HepG2 (cell line): ENCODE data around the gene SEMA3B. TPM values are rescaled to one million over a fixed set of nuclear protein-coding genes. Genes with fewer than 3 reads are reported as not detected.

Source experiments
- ATAC-seq: fragments of 200-7000 bp; cut with Tn5 transposase; 3 replicates; pipeline ENCODE4 v1.9.1; 2020; ENCODE audit warnings: mild to moderate bottlenecking, moderate library complexity
- BruUV-seq: library from RNA; stranded (reverse); fragments of 400-500 nt; replicated peaks from 2 replicates; lab custom pipeline; 2021; lab: Mats Ljungman, UMichigan
- CTCF ChIA-PET: fragments of 300-600 bp; formaldehyde crosslinking; extraction: SDS; loops from one replicate; lab custom pipeline; 2021; ENCODE audit warnings: low total read pairs, inconsistent platforms, low intra/inter-chr PET ratio; lab: Yijun Ruan, JAX
- POLR2A ChIA-PET: fragments of 350-600 bp; sonication (Branson Sonifier 250); formaldehyde crosslinking; loops from one replicate; lab custom pipeline; 2020; ENCODE audit warnings: antibody characterized with exemption, inconsistent platforms; lab: Yijun Ruan, JAX
- DNase-seq: peaks from one replicate; pipeline ENCODE4 v3.0.0-alpha.2; 2015; ENCODE audit warnings: low spot score
- FAIRE-seq: peaks from 3 replicates; lab custom pipeline; 2011; peaks lifted over from hg19 to GRCh38; lab: Jason Lieb, UNC
- H2AFZ ChIP-seq: one replicate; pipeline ENCODE4 v1.6.1; 2011; ENCODE audit warnings: low read length, inconsistent platforms
- H3K27ac ChIP-seq: fragments of 300-600 bp; 3 replicates; pipeline ENCODE4 v1.8.0; 2011; ENCODE audit warnings: mixed run types, mild to moderate bottlenecking, mixed read lengths, low read length, inconsistent platforms; ENCODE audit not compliant: insufficient read depth; ENCODE audit errors: extremely low read length
- H3K27me3 ChIP-seq, 2 experiments: fragments of 200-600 bp in 1 of 2; 2 replicates in 1 of 2; 3 replicates in 1 of 2; pipeline versions ENCODE4 v1.6.0 to v1.8.0; 2011; ENCODE audit warnings: low read length in 2 of 2, mild to moderate bottlenecking in 2 of 2, moderate library complexity in 2 of 2, inconsistent platforms in 1 of 2; ENCODE audit not compliant: insufficient read depth in 2 of 2, control insufficient read depth in 1 of 2
- H3K36me3 ChIP-seq, 2 experiments: fragments of 200-600 bp in 1 of 2; replicated peaks in 1 of 2; 2 replicates in 1 of 2; 3 replicates in 1 of 2; pipeline versions ENCODE4 v1.5.1 to v1.8.0; 2011; ENCODE audit warnings: low read length in 2 of 2, inconsistent platforms in 1 of 2; ENCODE audit not compliant: insufficient read depth in 2 of 2, control insufficient read depth in 1 of 2
- H3K4me1 ChIP-seq: 2 replicates; pipeline ENCODE4 v1.5.1; 2012; ENCODE audit warnings: low read length, inconsistent platforms; ENCODE audit not compliant: insufficient read depth
- H3K4me2 ChIP-seq: 2 replicates; pipeline ENCODE4 v1.6.0; 2011; ENCODE audit warnings: low read depth, low read length, inconsistent platforms
- H3K4me3 ChIP-seq, 3 experiments: fragments of 200-600 bp in 1 of 3; sonication (generic), shearing (Covaris generic) in 1 of 3; replicated peaks in 1 of 3; 2 replicates each; pipeline ENCODE4 v1.5.1; 2011 to 2016; ENCODE audit warnings: low read length in 3 of 3, inconsistent platforms in 2 of 3, low read depth in 2 of 3, mild to moderate bottlenecking in 2 of 3, control low read depth in 1 of 3, mixed read lengths in 1 of 3; ENCODE audit not compliant: insufficient read depth in 1 of 3
- H3K79me2 ChIP-seq: one replicate; pipeline ENCODE4 v1.6.1; 2011; ENCODE audit warnings: low read length, inconsistent platforms; ENCODE audit not compliant: insufficient read depth
- H3K9ac ChIP-seq: 2 replicates; pipeline ENCODE4 v1.6.0; 2011; ENCODE audit warnings: mild to moderate bottlenecking, low read depth, low read length, inconsistent platforms; ENCODE audit not compliant: insufficient read depth
- H3K9me3 ChIP-seq: 2 replicates; pipeline ENCODE4 v1.5.1; 2012; ENCODE audit warnings: mild to moderate bottlenecking, low read length
- H4K20me1 ChIP-seq: 2 replicates; pipeline ENCODE4 v1.6.0; 2011; ENCODE audit warnings: inconsistent platforms, mild to moderate bottlenecking, low read length, moderate library complexity; ENCODE audit not compliant: insufficient read depth
- JUND ChIP-seq: sonication (generic); formaldehyde crosslinking; IDR thresholded peaks from 2 replicates; pipeline ENCODE4 v1.8.0; 2022; ENCODE audit warnings: mild to moderate bottlenecking, missing genetic modification reagents
- MAFF ChIP-seq: IDR thresholded peaks from 2 replicates; pipeline ENCODE4 v1.6.1; 2011; ENCODE audit warnings: low read depth, low read length, improper control_type of control experiment
- MTA3 ChIP-seq: sonication (generic); formaldehyde crosslinking; IDR thresholded peaks from 2 replicates; pipeline ENCODE4 v1.4.0; 2020; ENCODE audit warnings: missing genetic modification reagents
- NFATC3 ChIP-seq: sonication (generic); formaldehyde crosslinking; IDR thresholded peaks from 2 replicates; pipeline ENCODE4 v1.5.1; 2020; ENCODE audit warnings: mild to moderate bottlenecking, missing genetic modification reagents
- PLSCR1 ChIP-seq: sonication (generic); formaldehyde crosslinking; IDR thresholded peaks from 2 replicates; pipeline ENCODE4 v1.5.0; 2020; ENCODE audit warnings: missing genetic modification reagents, mild to moderate bottlenecking, borderline replicate concordance
- PREB ChIP-seq: sonication (generic); formaldehyde crosslinking; IDR thresholded peaks from 2 replicates; pipeline ENCODE4 v1.4.0; 2020; ENCODE audit warnings: missing genetic modification reagents
- SOX5 ChIP-seq: IDR thresholded peaks from 2 replicates; pipeline ENCODE4 v1.6.1; 2016; ENCODE audit warnings: borderline replicate concordance
- THYN1 ChIP-seq: sonication (generic); formaldehyde crosslinking; IDR thresholded peaks from 2 replicates; pipeline ENCODE4 v1.8.1; 2023; ENCODE audit warnings: low read depth, mild to moderate bottlenecking, moderate library complexity, missing genetic modification reagents, borderline replicate concordance
- ZNF557 ChIP-seq: sonication (generic); formaldehyde crosslinking; IDR thresholded peaks from 2 replicates; pipeline ENCODE4 v1.4.0; 2020; ENCODE audit warnings: missing genetic modification reagents
- ZNF749 ChIP-seq: sonication (generic); formaldehyde crosslinking; IDR thresholded peaks from 2 replicates; pipeline ENCODE4 v1.8.0; 2022; ENCODE audit warnings: mild to moderate bottlenecking, missing genetic modification reagents, moderate library complexity, borderline replicate concordance
- ZSCAN5A ChIP-seq: sonication (generic); formaldehyde crosslinking; IDR thresholded peaks from 2 replicates; pipeline ENCODE4 v1.8.0; 2022; ENCODE audit warnings: mild to moderate bottlenecking, missing genetic modification reagents, borderline replicate concordance
- WGBS: methylation state at CpG from one replicate; pipeline ENCODE4 v1.1.6; 2017; ENCODE audit warnings: low lambda C conversion rate; 5-methylcytosine and 5-hydroxymethylcytosine counted together
- in situ Hi-C: cut with HindIII; loops from 2 replicates; pipeline ENCODE4 v1.10.0; 2017; ENCODE audit warnings: low pct_unique_long_range_greater_than_20kb; ENCODE audit not compliant: extremely low pct_ligation_motif_present
- intact Hi-C: fragments of 100-400 bp; cut with micrococcal nuclease; formaldehyde crosslinking; loops from one replicate; pipeline ENCODE4 v1.10.0; 2022; ENCODE audit not compliant: unreplicated experiment
- polyA plus RNA-seq, 8 experiments: library from polyadenylated mRNA; depleted of rRNA in 3 of 8; stranded (reverse) in 7 of 8; unstranded in 1 of 8; fragments of >200 nt; fragmentation: Illumina TruSeq in 4 of 8; extraction: Trizol in 4 of 8; gene quantifications; 2 replicates each; pipeline versions ENCODE4 v1.2.1 to v1.2.3, GENCODE V29; 2011 to 2016; ENCODE audit warnings: low read depth in 4 of 8, missing spikeins in 1 of 8, mixed read lengths in 1 of 8; ENCODE audit not compliant: insufficient read depth in 1 of 8
- total RNA-seq, 5 experiments: library from RNA; depleted of rRNA; stranded (reverse); fragments of >200 nt; fragmentation: Illumina TruSeq; extraction: Trizol; gene quantifications; 2 replicates each; pipeline ENCODE4 v1.2.3, GENCODE V29; 2016; ENCODE audit warnings: low read depth in 1 of 5
- TF ChIP-seq, protein P1 (sequence below): sonication (generic); formaldehyde crosslinking; IDR thresholded peaks from 2 replicates; pipeline ENCODE4 v1.5.1; 2020; ENCODE audit warnings: missing genetic modification reagents, mild to moderate bottlenecking, borderline replicate concordance

Gene SEMA3B
- total and polyA plus RNA-seq, 2 of the 13 experiments (the other 11 are each of a cell fraction or from before 2014, with no cell fraction given): 93.2 to 158 TPM

- Histone ChIP-seq H3K36me3 (0 out of 5 replicates have a peak, but pooled peaks cover 0 to 2% of the 10 kb centered on the region in 2 experiments), H3K9me3 (no peaks in the 10 kb centered on the region), H3K27ac (no peak overlapping the region), H3K4me1 (peaks cover 40% of the 10 kb centered on the region), H3K9ac (no peak overlapping the region), H3K27me3 (no peaks in the 10 kb centered on the region), H3K4me2 (no peak overlapping the region), H3K79me2 (peaks cover 32% of the 10 kb centered on the region), H2AFZ (no peak overlapping the region), H4K20me1 (no peaks in the 10 kb centered on the region), H3K4me3 (no peak overlapping the region)
- DNase-seq: no peak
- TF ChIP-seq ZNF557: no peak
- TF ChIP-seq ZSCAN5A (CRISPR knock-in tag): no peak
- no peak for TF ChIP-seq MAFF
- no peak for TF ChIP-seq PREB (CRISPR knock-in tag)
- TF ChIP-seq ZNF749 (CRISPR knock-in tag): no peak
- TF ChIP-seq SOX5: no peak
- no peak for TF ChIP-seq JUND (CRISPR knock-in tag)
- TF ChIP-seq MTA3 (CRISPR knock-in tag): no peak
- no peak for TF ChIP-seq PLSCR1 (CRISPR knock-in tag)
- TF ChIP-seq NFATC3 (CRISPR knock-in tag): no peak
- TF ChIP-seq, protein P1, sequence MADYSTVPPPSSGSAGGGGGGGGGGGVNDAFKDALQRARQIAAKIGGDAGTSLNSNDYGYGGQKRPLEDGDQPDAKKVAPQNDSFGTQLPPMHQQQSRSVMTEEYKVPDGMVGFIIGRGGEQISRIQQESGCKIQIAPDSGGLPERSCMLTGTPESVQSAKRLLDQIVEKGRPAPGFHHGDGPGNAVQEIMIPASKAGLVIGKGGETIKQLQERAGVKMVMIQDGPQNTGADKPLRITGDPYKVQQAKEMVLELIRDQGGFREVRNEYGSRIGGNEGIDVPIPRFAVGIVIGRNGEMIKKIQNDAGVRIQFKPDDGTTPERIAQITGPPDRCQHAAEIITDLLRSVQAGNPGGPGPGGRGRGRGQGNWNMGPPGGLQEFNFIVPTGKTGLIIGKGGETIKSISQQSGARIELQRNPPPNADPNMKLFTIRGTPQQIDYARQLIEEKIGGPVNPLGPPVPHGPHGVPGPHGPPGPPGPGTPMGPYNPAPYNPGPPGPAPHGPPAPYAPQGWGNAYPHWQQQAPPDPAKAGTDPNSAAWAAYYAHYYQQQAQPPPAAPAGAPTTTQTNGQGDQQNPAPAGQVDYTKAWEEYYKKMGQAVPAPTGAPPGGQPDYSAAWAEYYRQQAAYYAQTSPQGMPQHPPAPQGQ: no peak
- TF ChIP-seq THYN1 (CRISPR knock-in tag): no peak
- no peak for ATAC-seq
- intact Hi-C loops: no loop called here
- BruUV-seq: no TSS peak
- no peak for FAIRE-seq
- WGBS: 88% methylated on average over 4 of the region's 7 CpGs
- ChIA-PET CTCF (no interaction called here), POLR2A (no interaction called here)
- in situ Hi-C loops: no loop called here
These were observed 27.1 kb upstream of the SEMA3B start for GRCh38 chr3:50241713-50242380.
